Kidney (tissue), 14 donors: ENCODE data around the gene CIAO3. TPM values are rescaled to one million over a fixed set of nuclear protein-coding genes. Genes with fewer than 3 reads are reported as not detected.
A peak's percentile ranks its signal among the peaks of the same experiment; 100 is the strongest.

Experiments used
- DNase-seq, 5 donors: peaks; one replicate each; pipeline ENCODE4 v3.0.0-alpha.2; 2013 to 2020
- FAIRE-seq: peaks from 2 replicates; lab custom pipeline; 2012; peaks lifted over from hg19 to GRCh38; lab: Jason Lieb, UNC
- H3K27ac ChIP-seq, 2 donors: one replicate each; pipeline ENCODE4 v1.7.0; 2013; ENCODE audit warnings: low read depth in 2 of 2, low read length in 2 of 2, inconsistent platforms in 1 of 2
- H3K27me3 ChIP-seq: one replicate; pipeline ENCODE4 v1.7.1; 2013; ENCODE audit warnings: low read length, inconsistent platforms; ENCODE audit not compliant: control insufficient read depth, insufficient read depth
- H3K36me3 ChIP-seq, 3 donors: one replicate each; pipeline versions ENCODE4 v1.7.0 to v1.7.1; 2013; ENCODE audit warnings: low read length in 3 of 3, control low read depth in 1 of 3, inconsistent platforms in 1 of 3; ENCODE audit not compliant: insufficient read depth in 3 of 3, control insufficient read depth in 2 of 3
- H3K4me1 ChIP-seq, 3 donors: one replicate each; pipeline versions ENCODE4 v1.7.0 to v1.7.1; 2013; ENCODE audit warnings: low read length in 3 of 3, inconsistent platforms in 1 of 3, low read depth in 1 of 3; ENCODE audit not compliant: control insufficient read depth in 2 of 3, insufficient read depth in 2 of 3
- H3K4me3 ChIP-seq, 3 donors: one replicate each; pipeline versions ENCODE4 v1.7.0 to v1.8.1; 2013; ENCODE audit warnings: low read length in 3 of 3, control low read depth in 1 of 3, inconsistent platforms in 1 of 3
- H3K9ac ChIP-seq, 3 donors: one replicate each; pipeline versions ENCODE4 v1.7.0 to v1.7.1; 2013; ENCODE audit warnings: low read length in 3 of 3, control low read depth in 1 of 3, inconsistent platforms in 1 of 3
- H3K9me3 ChIP-seq, 3 donors: one replicate each; pipeline versions ENCODE4 v1.7.0 to v1.7.1; 2013; ENCODE audit warnings: low read length in 3 of 3, control low read depth in 1 of 3, inconsistent platforms in 1 of 3; ENCODE audit not compliant: control insufficient read depth in 2 of 3, insufficient read depth in 1 of 3
- intact Hi-C: fragments of 100-400 bp; cut with DNase I; formaldehyde crosslinking; loops from one replicate; pipeline ENCODE4 v1.11.1; 2022
- polyA plus RNA-seq: library from polyadenylated mRNA; stranded (reverse); fragments of 350-450 nt; fragmentation: Illumina TruSeq; extraction: RNeasy Lipid Tissue Mini Kit (QIAGEN cat#74804); gene quantifications from one replicate; pipeline ENCODE4 v1.2.3, GENCODE V29; 2014; ENCODE audit warnings: low read depth, low replicate concordance; ENCODE audit not compliant: insufficient read depth
- total RNA-seq: library from RNA; stranded (reverse); fragmentation: NEBNext Ultra II Directional; extraction: Animal tissue kit (Norgen Biotek cat#: 25700); gene quantifications from one replicate; pipeline ENCODE4 v1.2.1, GENCODE V29; 2021
- TF ChIP-seq, protein P1 (sequence below): IDR thresholded peaks from 3 replicates; pipeline ENCODE4 v1.5.1; 2012; ENCODE audit warnings: mild to moderate bottlenecking, moderate library complexity, borderline replicate concordance; ENCODE audit not compliant: insufficient read depth; ENCODE audit errors: extremely low read depth
- donor health status: control.
- donor health status: control.
- donor health status: control.
- donor health status: control.
- donor health status: control.
- donor health status: DM: yes; HTN: yes; CAD: no.
- donor health status: Normal renal cell carcinoma (clear cell type).

The CIAO3 gene
- total and polyA plus RNA-seq, 2 donors from 2014 or later = 36.8 to 37.7 TPM

DNA sequence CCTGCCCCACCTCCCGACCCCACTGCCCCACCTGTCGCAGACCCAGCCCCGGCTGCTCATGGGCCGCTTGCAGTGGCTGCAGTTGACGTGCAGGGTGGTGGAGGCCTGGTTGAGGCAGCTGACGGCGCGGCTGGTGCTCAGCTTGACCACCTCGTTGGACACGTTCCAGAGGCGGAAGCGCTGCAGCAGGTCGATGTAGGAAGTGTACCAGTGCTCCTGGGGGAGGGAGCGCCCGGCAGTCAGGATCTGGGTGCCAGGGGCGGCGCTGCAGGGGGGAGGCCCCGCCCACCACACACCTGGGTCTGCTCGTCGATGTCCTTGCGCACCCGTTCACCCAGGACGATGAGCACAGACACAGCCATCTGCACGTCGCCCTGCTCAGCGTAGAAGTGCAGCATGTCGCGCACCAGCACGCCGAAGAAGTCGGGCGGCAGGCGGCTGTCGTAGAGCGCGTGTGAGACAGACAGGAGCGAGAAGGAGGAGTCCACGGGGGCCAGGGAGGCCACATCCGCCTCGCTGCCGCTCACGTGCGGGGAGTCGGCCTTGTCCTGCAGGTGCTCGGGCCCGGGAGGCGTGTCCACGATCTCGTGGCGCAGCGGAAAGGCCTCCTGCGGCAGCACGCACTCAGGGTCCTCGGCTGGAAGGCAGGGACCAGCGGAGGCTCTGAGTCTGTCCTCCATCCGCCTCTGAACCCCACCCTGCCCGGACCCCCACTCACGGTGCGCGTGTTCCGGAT lies 55.7 kb downstream of the CIAO3 start:
- no peak overlapping the region for H3K27ac ChIP-seq
- H3K4me1 ChIP-seq = peaks cover 0 to 49% (median 12%) of the 10 kb centered on the region in 3 donors
- no peaks in the 10 kb centered on the region for H3K27me3 ChIP-seq
- H3K9me3 ChIP-seq = no peaks in the 10 kb centered on the region
- DNase-seq (no peak), FAIRE-seq (no peak)
- H3K9ac ChIP-seq = no peak overlapping the region
- TF ChIP-seq, protein P1, sequence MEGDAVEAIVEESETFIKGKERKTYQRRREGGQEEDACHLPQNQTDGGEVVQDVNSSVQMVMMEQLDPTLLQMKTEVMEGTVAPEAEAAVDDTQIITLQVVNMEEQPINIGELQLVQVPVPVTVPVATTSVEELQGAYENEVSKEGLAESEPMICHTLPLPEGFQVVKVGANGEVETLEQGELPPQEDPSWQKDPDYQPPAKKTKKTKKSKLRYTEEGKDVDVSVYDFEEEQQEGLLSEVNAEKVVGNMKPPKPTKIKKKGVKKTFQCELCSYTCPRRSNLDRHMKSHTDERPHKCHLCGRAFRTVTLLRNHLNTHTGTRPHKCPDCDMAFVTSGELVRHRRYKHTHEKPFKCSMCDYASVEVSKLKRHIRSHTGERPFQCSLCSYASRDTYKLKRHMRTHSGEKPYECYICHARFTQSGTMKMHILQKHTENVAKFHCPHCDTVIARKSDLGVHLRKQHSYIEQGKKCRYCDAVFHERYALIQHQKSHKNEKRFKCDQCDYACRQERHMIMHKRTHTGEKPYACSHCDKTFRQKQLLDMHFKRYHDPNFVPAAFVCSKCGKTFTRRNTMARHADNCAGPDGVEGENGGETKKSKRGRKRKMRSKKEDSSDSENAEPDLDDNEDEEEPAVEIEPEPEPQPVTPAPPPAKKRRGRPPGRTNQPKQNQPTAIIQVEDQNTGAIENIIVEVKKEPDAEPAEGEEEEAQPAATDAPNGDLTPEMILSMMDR = no peak
- peaks cover 5 to 22% (median 8%) of the 10 kb centered on the region in 3 donors for H3K36me3 ChIP-seq
- no peak overlapping the region for H3K4me3 ChIP-seq
- intact Hi-C loops = no loop called here

DNA sequence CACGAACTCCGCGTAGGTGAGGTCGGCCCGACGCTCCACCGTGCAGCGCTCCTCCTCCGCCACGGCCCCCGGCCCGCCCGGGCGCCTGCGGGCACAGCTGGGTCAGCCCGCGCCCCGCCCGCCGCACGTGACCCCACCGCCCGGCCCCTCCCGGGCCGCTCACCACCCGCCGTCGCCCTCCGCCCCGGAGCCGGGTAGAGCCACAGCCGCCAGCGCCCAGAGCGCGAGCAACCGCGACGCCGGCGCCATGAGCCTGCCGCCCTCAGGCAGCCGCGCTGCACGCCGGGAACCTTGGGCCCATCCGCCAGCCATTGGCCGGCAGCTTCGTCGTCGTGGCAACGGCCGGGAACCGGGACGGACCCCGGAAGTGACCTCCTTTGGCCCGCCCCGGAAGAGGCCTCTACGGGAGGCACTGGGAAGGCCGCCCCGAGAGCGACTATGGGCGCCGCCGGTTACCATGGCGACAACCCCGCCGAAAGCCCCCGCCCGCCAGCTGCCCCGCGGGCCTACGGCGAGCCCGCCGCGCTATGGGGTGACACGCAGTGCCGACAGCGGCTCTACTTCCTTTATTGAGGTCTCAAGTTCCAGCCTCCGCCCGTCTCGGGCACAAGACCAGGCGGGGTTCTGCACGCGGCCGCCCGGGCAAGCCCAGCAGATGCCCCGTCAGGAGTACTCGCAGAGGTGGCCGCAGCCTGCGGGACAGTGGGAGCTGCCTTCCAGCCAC lies 56.6 kb downstream of the CIAO3 start, which contains the start of gene JMJD8:
Gene JMJD8 (minus strand): TSS at position 264 of the 724 bp plus-strand sequence. CDS start 15 bp downstream, at position 249.
- peak within 1 kb of the TSS; percentile 24 to 73 (median 56) for H3K4me3 ChIP-seq
- peaks cover 5 to 22% (median 8%) of the 10 kb centered on the region in 3 donors for H3K36me3 ChIP-seq
- H3K27ac ChIP-seq = peak within 1 kb of the TSS; percentile 59 to 71
- no peak for FAIRE-seq
- H3K9me3 ChIP-seq = no peaks in the 10 kb centered on the region
- intact Hi-C loops = no loop called here
- peak within 1 kb of the TSS in 1 of 3 donors; percentile 61 for H3K9ac ChIP-seq
- H3K4me1 ChIP-seq = peaks cover 0 to 45% (median 12%) of the 10 kb centered on the region in 3 donors
- no peaks in the 10 kb centered on the region for H3K27me3 ChIP-seq
- TF ChIP-seq, protein P1 = no peak
- DNase-seq = peak; percentile 97 to 99 (median 98)

DNA sequence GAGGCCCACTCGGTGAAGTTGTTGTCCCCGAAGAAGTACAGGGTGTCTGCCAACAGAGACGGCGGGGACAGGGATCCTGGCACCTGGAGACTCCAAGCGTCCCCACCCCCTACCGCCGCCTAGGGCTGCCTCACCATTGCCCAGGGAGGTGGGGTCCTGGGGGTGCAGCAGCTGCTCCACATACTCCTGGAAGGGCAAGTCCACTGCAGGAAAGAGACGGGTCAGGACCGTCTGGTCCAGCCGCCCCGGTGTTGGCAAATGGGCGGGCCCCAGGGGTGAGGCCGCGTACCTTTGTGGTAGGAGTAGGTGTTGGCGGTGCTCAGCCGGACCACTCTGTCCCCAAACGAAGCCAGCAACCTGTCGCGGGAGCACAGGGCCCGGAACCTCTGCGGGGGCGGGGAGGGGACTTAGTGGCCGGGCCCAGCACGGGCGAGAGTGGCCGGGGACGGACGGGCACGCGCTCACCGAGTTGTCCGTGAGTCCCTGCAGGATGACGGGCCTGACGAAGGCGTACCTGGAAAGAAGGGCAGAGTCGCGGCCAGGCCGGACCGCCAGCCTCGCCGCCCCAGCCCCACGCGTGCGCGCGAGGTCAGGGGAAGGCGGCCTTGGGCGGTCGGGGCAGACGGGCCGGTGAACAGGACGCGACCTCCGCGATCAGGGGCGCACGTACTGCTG lies 57.3 kb downstream of the CIAO3 start:
- TF ChIP-seq, protein P1 = no peak
- intact Hi-C loops = no loop called here
- no peaks in the 10 kb centered on the region for H3K9me3 ChIP-seq
- peak overlapping the region in 1 of 3 donors; percentile 61 for H3K9ac ChIP-seq
- FAIRE-seq = no peak
- peak overlapping the region; percentile 24 to 73 (median 56) for H3K4me3 ChIP-seq
- DNase-seq = no peak
- no peaks in the 10 kb centered on the region for H3K27me3 ChIP-seq
- peaks cover 0 to 42% (median 12%) of the 10 kb centered on the region in 3 donors for H3K4me1 ChIP-seq
- peaks cover 5 to 22% (median 8%) of the 10 kb centered on the region in 3 donors for H3K36me3 ChIP-seq
- H3K27ac ChIP-seq = no peak overlapping the region
